K562 (cell line): ENCODE data around the gene NACC1. TPM values are rescaled to one million over a fixed set of nuclear protein-coding genes. Genes with fewer than 3 reads are reported as not detected.

ENCODE experiments used
- BCOR ChIP-seq: fragments of 450-650 bp; IDR thresholded peaks from 2 replicates; pipeline ENCODE4 v1.6.1; 2016
- HNRNPK ChIP-seq: fragments of 200-400 bp; formaldehyde crosslinking; IDR thresholded peaks from one replicate; pipeline ENCODE4 v1.6.1; 2018; ENCODE audit warnings: mild to moderate bottlenecking, low read depth, low read length; ENCODE audit not compliant: poor library complexity, severe bottlenecking
- MIER1 ChIP-seq: fragments of 450-650 bp; IDR thresholded peaks from 2 replicates; pipeline ENCODE4 v1.6.1; 2016; ENCODE audit warnings: antibody characterized with exemption, mild to moderate bottlenecking, low read depth
- NFIX ChIP-seq: fragments of 250-450 bp; sonication (Bioruptor Pico); IDR thresholded peaks from 2 replicates; pipeline ENCODE4 v1.4.0; 2020; ENCODE audit warnings: low read depth, mild to moderate bottlenecking, moderate library complexity
- NRF1 ChIP-seq, 2 experiments: fragments of 450-650 bp; IDR thresholded peaks in 1 of 2; conservative IDR thresholded peaks in 1 of 2; 2 replicates each; pipeline ENCODE4 v1.6.1; 2014; ENCODE audit warnings: mild to moderate bottlenecking in 2 of 2
- PHF20 ChIP-seq: fragments of 450-650 bp; IDR thresholded peaks from 2 replicates; pipeline ENCODE4 v1.6.1; 2018; ENCODE audit not compliant: partially characterized antibody
- ZMIZ1 ChIP-seq, 2 experiments: fragments of 150-350 bp in 1 of 2; IDR thresholded peaks; 2 replicates each; pipeline ENCODE4 v1.6.1; 2012 to 2016; ENCODE audit warnings: low read depth in 2 of 2, low read length in 2 of 2, mild to moderate bottlenecking in 1 of 2, moderate library complexity in 1 of 2
- ZNF407 ChIP-seq: fragments of 450-650 bp; IDR thresholded peaks from 2 replicates; pipeline ENCODE4 v1.6.1; 2016; ENCODE audit warnings: low read depth
- polyA plus RNA-seq, 8 experiments: library from polyadenylated mRNA; depleted of rRNA in 4 of 8; stranded (reverse) in 5 of 8; unstranded in 3 of 8; fragments of >200 nt; fragmentation: Nextera tagmentation in 2 of 8; fragmentation: Illumina TruSeq in 1 of 8; extraction: Ambion mirVana in 2 of 8; extraction: Trizol in 1 of 8; gene quantifications; 2 replicates each; pipeline versions ENCODE4 v1.2.1 to v1.2.3, GENCODE V29; 2011 to 2014; ENCODE audit warnings: inconsistent platforms in 1 of 8, missing spikeins in 1 of 8
- total RNA-seq, 7 experiments: library from RNA; depleted of rRNA in 6 of 7; stranded (reverse); fragments of >200 nt in 6 of 7; fragmentation: Illumina TruSeq in 2 of 7; extraction: Trizol in 2 of 7; gene quantifications; 2 replicates each; pipeline versions ENCODE4 v1.2.1 to v1.2.3, GENCODE V29; 2011 to 2021; ENCODE audit warnings: low replicate concordance in 1 of 7
- TF ChIP-seq, protein P1 (sequence below): sonication (generic); formaldehyde crosslinking; IDR thresholded peaks from 2 replicates; pipeline ENCODE4 v1.8.1; 2023; ENCODE audit warnings: mild to moderate bottlenecking, missing genetic modification reagents
- TF ChIP-seq, protein P2 (sequence below): sonication (generic); formaldehyde crosslinking; IDR thresholded peaks from 2 replicates; pipeline ENCODE4 v1.5.0; 2020; ENCODE audit warnings: missing genetic modification reagents

The NACC1 gene
- total and polyA plus RNA-seq, 9 of the 15 experiments (the other 6 are each of a cell fraction or from before 2014, with no cell fraction given), result 0.04 to 96.6 (median 25.8) TPM

- TF ChIP-seq, protein P1, sequence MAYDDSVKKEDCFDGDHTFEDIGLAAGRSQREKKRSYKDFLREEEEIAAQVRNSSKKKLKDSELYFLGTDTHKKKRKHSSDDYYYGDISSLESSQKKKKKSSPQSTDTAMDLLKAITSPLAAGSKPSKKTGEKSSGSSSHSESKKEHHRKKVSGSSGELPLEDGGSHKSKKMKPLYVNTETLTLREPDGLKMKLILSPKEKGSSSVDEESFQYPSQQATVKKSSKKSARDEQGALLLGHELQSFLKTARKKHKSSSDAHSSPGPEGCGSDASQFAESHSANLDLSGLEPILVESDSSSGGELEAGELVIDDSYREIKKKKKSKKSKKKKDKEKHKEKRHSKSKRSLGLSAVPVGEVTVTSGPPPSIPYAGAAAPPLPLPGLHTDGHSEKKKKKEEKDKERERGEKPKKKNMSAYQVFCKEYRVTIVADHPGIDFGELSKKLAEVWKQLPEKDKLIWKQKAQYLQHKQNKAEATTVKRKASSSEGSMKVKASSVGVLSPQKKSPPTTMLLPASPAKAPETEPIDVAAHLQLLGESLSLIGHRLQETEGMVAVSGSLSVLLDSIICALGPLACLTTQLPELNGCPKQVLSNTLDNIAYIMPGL (CRISPR knock-in tag), result no peak
- TF ChIP-seq, protein P2, sequence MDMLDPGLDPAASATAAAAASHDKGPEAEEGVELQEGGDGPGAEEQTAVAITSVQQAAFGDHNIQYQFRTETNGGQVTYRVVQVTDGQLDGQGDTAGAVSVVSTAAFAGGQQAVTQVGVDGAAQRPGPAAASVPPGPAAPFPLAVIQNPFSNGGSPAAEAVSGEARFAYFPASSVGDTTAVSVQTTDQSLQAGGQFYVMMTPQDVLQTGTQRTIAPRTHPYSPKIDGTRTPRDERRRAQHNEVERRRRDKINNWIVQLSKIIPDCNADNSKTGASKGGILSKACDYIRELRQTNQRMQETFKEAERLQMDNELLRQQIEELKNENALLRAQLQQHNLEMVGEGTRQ, result no peak
- TF ChIP-seq MIER1 (no peak), ZMIZ1 (IDR thresholded peaks at IDR 0.05; ENCODE audit: low read depth in 2 of 2, low read length in 2 of 2) (no peak), NRF1 (conservative IDR thresholded peaks at IDR 0.05 in 1 of 2, IDR thresholded peaks at IDR 0.05 in 1 of 2) (no peak), BCOR (no peak), NFIX (CRISPR knock-in tag) (no peak), PHF20 (peak; percentile 45), ZNF407 (no peak), HNRNPK (no peak)
These were observed 46.5 kb downstream of the NACC1 start (continued) for GRCh38 chr19:13164343-13165161.
